Hepatocyte (in vitro differentiated cells): Measurements from ENCODE around the gene CDK5R1. TPM values are rescaled to one million over a fixed set of nuclear protein-coding genes. Genes with fewer than 3 reads are reported as not detected.

Experiments
- DNase-seq: peaks from one replicate; pipeline ENCODE4 v3.0.0-alpha.2; 2016; ENCODE audit warnings: low spot score
- H2AFZ ChIP-seq: fragments of 200-600 bp; sonication (generic); 2 replicates; pipeline ENCODE4 v1.6.0; 2016; ENCODE audit warnings: antibody characterized with exemption, mild to moderate bottlenecking
- H3K27ac ChIP-seq: fragments of 200-600 bp; sonication (generic); 2 replicates; pipeline ENCODE4 v1.5.1; 2016; ENCODE audit warnings: mild to moderate bottlenecking
- H3K27me3 ChIP-seq: fragments of 200-600 bp; sonication (generic); 2 replicates; pipeline ENCODE4 v1.6.1; 2016
- H3K36me3 ChIP-seq: fragments of 200-600 bp; sonication (generic); replicated peaks from 2 replicates; pipeline ENCODE4 v1.5.1; 2016; ENCODE audit warnings: low read depth; ENCODE audit not compliant: insufficient read depth
- H3K4me1 ChIP-seq: fragments of 200-600 bp; sonication (generic); 2 replicates; pipeline ENCODE4 v1.5.1; 2016; ENCODE audit warnings: mild to moderate bottlenecking, moderate library complexity; ENCODE audit not compliant: insufficient read depth
- H3K4me2 ChIP-seq: fragments of 200-600 bp; sonication (generic); 2 replicates; pipeline ENCODE4 v1.6.0; 2016
- H3K4me3 ChIP-seq: fragments of 200-600 bp; sonication (generic); 2 replicates; pipeline ENCODE4 v1.5.1; 2016; ENCODE audit warnings: mild to moderate bottlenecking
- H3K79me2 ChIP-seq: fragments of 200-600 bp; sonication (generic); 2 replicates; pipeline ENCODE4 v1.6.0; 2017; ENCODE audit warnings: mild to moderate bottlenecking
- H3K9me2 ChIP-seq: fragments of 200-600 bp; sonication (generic); replicated peaks from 2 replicates; pipeline ENCODE4 v1.6.0; 2017; ENCODE audit warnings: mild to moderate bottlenecking; ENCODE audit not compliant: insufficient read depth
- H3K9me3 ChIP-seq: fragments of 200-600 bp; sonication (generic); 2 replicates; pipeline ENCODE4 v1.5.1; 2016; ENCODE audit warnings: low read depth, mild to moderate bottlenecking
- H4K20me1 ChIP-seq: fragments of 200-600 bp; sonication (generic); 2 replicates; pipeline ENCODE4 v1.6.0; 2016; ENCODE audit warnings: mild to moderate bottlenecking; ENCODE audit not compliant: insufficient read depth, poor library complexity, severe bottlenecking
- EZH2 ChIP-seq: fragments of 200-600 bp; sonication (generic); IDR thresholded peaks from 2 replicates; pipeline ENCODE4 v1.6.1; 2016; ENCODE audit warnings: antibody characterized with exemption, mild to moderate bottlenecking, borderline replicate concordance
- EZH2phosphoT487 ChIP-seq: fragments of 200-600 bp; sonication (generic); IDR thresholded peaks from one replicate; pipeline ENCODE4 v1.6.1; 2018; ENCODE audit warnings: antibody characterized with exemption, mild to moderate bottlenecking, low read depth, moderate library complexity; ENCODE audit not compliant: unreplicated experiment, severe bottlenecking
- WGBS: methylation state at CpG from one replicate; pipeline ENCODE4 v1.1.6; 2016; ENCODE audit warnings: low lambda C conversion rate; ENCODE audit errors: missing lambda C conversion rate; 5-methylcytosine and 5-hydroxymethylcytosine counted together
- polyA plus RNA-seq: library from polyadenylated mRNA; unstranded; fragments of >200 nt; fragmentation: Nextera tagmentation; extraction: Ambion mirVana; gene quantifications from 2 replicates; pipeline ENCODE4 v1.2.1, GENCODE V29; 2016
- total RNA-seq: library from RNA; depleted of rRNA; stranded (reverse); fragments of >200 nt; gene quantifications from 2 replicates; pipeline ENCODE4 v1.2.3, GENCODE V29; 2014
- TF ChIP-seq, protein P1 (sequence below): fragments of 200-600 bp; sonication (generic); IDR thresholded peaks from 2 replicates; pipeline ENCODE4 v1.5.1; 2016; ENCODE audit warnings: antibody characterized with exemption, mild to moderate bottlenecking; ENCODE audit not compliant: poor library complexity

Gene CDK5R1
- total and polyA plus RNA-seq, 2 experiments from 2014 or later = 0.80 to 1.1 TPM

DNA sequence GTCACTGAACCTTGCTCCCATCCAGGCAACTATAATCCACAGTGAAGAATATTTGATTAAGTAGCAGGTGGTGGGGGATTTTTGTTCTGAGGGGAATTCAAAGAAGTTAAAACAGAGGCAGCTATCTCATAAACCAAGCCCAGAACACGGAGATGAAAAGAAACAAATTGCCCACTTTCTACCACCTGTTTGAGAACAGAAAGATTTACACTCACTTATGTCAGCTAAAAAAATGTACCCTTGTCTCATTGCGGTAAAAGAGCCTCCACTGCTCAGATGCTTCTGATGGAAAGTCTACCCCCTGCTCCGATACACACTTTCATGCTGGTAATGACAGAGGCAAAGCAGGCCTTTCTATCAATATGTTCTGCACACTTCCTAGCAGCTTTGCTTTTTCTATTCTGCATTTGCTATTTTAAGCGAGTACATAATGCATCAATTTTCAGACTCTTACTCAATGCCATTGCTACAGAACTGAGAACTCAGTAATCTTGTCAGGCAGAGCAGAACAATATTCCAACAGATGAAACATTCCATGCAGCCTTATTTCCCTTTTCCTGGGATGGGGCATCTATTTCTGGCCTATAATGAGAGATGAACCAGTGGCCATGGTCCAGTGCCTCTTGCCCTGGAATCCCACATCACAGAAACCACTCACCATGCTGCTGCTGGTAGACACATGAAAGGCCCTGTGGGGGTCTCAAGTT, 29.0 kb downstream of the CDK5R1 start:
- Histone ChIP-seq H3K36me3 (no peaks in the 10 kb centered on the region), H2AFZ (no peak overlapping the region), H3K9me2 (no peaks in the 10 kb centered on the region), H3K27me3 (no peaks in the 10 kb centered on the region), H3K4me3 (no peak overlapping the region), H3K4me2 (no peak overlapping the region), H3K4me1 (peaks cover 15% of the 10 kb centered on the region), H3K27ac (no peak overlapping the region), H3K9me3 (no peaks in the 10 kb centered on the region), H3K79me2 (no peaks in the 10 kb centered on the region), H4K20me1 (no peaks in the 10 kb centered on the region)
- DNase-seq = no peak
- 88% methylated on average over 4 of the region's 4 CpGs for WGBS
- TF ChIP-seq, protein P1, sequence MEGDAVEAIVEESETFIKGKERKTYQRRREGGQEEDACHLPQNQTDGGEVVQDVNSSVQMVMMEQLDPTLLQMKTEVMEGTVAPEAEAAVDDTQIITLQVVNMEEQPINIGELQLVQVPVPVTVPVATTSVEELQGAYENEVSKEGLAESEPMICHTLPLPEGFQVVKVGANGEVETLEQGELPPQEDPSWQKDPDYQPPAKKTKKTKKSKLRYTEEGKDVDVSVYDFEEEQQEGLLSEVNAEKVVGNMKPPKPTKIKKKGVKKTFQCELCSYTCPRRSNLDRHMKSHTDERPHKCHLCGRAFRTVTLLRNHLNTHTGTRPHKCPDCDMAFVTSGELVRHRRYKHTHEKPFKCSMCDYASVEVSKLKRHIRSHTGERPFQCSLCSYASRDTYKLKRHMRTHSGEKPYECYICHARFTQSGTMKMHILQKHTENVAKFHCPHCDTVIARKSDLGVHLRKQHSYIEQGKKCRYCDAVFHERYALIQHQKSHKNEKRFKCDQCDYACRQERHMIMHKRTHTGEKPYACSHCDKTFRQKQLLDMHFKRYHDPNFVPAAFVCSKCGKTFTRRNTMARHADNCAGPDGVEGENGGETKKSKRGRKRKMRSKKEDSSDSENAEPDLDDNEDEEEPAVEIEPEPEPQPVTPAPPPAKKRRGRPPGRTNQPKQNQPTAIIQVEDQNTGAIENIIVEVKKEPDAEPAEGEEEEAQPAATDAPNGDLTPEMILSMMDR = no peak

DNA sequence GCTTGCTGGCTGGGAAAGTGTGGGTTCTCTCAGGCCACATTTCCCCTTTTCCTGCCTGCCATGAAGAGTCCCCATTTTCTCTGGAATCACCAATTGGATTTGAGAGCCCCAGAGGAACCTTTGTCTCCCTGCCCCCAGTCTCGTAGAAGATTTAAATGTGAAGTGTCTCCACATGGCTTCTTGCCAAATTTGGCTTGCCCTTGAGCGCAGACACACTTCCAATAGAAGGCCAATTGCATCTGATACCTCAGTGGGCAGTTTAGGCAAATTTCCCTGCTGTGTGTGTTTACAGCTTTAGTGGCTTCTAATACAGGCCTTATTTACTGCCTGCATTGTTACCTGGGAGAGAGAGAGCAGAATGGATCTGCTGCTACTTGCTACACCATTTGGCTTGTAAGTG, 29.7 kb downstream of the CDK5R1 start:
- no peak overlapping the region for H3K4me2 ChIP-seq
- H3K79me2 ChIP-seq = no peaks in the 10 kb centered on the region
- no peaks in the 10 kb centered on the region for H3K9me2 ChIP-seq
- no peaks in the 10 kb centered on the region for H3K36me3 ChIP-seq
- 0% methylated on average over 2 of the region's 2 CpGs for WGBS
- TF ChIP-seq, protein P1 = no peak
- TF ChIP-seq EZH2 (no peak), EZH2phosphoT487 (no peak)
- no peaks in the 10 kb centered on the region for H3K27me3 ChIP-seq
- no peaks in the 10 kb centered on the region for H4K20me1 ChIP-seq
- no peak overlapping the region for H3K4me3 ChIP-seq
- no peaks in the 10 kb centered on the region for H3K9me3 ChIP-seq
- no peak overlapping the region for H2AFZ ChIP-seq
- no peak for DNase-seq
- H3K4me1 ChIP-seq = peaks cover 15% of the 10 kb centered on the region
- H3K27ac ChIP-seq = no peak overlapping the region

DNA sequence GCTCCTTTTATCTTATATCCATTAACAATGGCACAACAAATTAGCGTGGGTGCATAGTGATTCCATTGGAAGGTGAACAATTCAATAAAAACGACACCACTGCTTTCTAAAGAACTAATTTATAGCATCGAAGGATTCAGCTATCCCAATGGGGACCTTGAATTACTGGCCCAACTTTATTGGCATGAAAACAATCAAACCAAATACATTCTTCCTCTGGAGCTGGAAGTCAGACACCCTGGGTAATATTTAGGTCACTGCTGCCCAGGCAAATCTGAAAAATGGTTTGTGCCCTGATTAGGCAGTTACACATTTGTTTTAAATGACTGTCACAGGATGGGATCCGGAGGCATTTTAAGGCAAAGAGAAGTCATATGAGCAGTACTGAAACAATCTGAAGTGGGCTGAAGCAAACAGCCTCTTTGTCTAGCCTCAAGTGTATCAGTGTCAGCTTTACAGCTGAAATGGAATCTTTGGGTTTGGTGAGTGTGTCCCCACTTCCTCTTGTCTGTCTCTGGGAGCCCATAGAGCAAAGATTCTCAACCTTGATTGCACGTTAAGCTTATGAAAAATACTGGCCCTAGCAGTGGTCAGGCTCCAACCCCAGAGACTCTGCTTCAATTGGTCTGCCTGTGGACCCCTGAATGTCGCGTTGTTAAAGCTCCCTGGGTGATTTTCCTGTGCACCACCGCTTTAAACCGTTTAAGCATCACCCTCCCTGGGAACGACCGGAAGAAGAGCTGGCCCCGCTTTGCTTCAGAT, 30.3 kb downstream of the CDK5R1 start:
- no peaks in the 10 kb centered on the region for H4K20me1 ChIP-seq
- H3K4me2 ChIP-seq = no peak overlapping the region
- H3K36me3 ChIP-seq = no peaks in the 10 kb centered on the region
- no peaks in the 10 kb centered on the region for H3K27me3 ChIP-seq
- TF ChIP-seq EZH2 (no peak), EZH2phosphoT487 (no peak)
- TF ChIP-seq, protein P1 = no peak
- H3K4me1 ChIP-seq = peaks cover 15% of the 10 kb centered on the region
- no peaks in the 10 kb centered on the region for H3K79me2 ChIP-seq
- DNase-seq = no peak
- no peaks in the 10 kb centered on the region for H3K9me2 ChIP-seq
- no peak overlapping the region for H3K27ac ChIP-seq
- H3K4me3 ChIP-seq = no peak overlapping the region
- H2AFZ ChIP-seq = no peak overlapping the region
- 58% methylated on average over 12 of the region's 12 CpGs for WGBS
- H3K9me3 ChIP-seq = no peaks in the 10 kb centered on the region
